ENCODE measurements around the gene UGT2B17. TPM values are rescaled to one million over a fixed set of nuclear protein-coding genes. Genes with fewer than 3 reads are reported as not detected.

The UGT2B17 gene
- polyA plus RNA-seq, 1 of the 3 experiments (the other 2 are of a cell fraction) = not detected

DNA sequence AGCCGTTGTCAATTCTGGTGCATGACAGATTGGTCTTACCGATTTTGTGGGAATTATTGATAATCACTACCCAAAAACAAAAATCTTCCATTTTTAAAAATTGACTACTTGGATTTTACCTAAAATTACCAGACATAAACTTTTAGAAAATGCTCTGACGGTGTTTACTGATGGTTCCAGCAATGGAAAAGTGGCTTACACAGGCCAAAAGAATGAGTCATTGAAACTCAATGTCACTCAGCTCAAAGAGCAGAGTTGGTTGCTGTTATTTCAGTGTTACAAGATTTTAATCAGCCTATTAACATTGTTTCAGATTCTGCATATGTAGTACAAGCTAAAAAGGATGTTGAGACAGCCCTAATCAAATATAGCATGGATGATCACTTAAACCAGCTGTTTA is 23.0 kb upstream of the UGT2B17 start:
- no peak for TF ChIP-seq RFX5 (IDR thresholded peaks at IDR 0.05; ENCODE audit: low read length)
- TF ChIP-seq, protein P1, sequence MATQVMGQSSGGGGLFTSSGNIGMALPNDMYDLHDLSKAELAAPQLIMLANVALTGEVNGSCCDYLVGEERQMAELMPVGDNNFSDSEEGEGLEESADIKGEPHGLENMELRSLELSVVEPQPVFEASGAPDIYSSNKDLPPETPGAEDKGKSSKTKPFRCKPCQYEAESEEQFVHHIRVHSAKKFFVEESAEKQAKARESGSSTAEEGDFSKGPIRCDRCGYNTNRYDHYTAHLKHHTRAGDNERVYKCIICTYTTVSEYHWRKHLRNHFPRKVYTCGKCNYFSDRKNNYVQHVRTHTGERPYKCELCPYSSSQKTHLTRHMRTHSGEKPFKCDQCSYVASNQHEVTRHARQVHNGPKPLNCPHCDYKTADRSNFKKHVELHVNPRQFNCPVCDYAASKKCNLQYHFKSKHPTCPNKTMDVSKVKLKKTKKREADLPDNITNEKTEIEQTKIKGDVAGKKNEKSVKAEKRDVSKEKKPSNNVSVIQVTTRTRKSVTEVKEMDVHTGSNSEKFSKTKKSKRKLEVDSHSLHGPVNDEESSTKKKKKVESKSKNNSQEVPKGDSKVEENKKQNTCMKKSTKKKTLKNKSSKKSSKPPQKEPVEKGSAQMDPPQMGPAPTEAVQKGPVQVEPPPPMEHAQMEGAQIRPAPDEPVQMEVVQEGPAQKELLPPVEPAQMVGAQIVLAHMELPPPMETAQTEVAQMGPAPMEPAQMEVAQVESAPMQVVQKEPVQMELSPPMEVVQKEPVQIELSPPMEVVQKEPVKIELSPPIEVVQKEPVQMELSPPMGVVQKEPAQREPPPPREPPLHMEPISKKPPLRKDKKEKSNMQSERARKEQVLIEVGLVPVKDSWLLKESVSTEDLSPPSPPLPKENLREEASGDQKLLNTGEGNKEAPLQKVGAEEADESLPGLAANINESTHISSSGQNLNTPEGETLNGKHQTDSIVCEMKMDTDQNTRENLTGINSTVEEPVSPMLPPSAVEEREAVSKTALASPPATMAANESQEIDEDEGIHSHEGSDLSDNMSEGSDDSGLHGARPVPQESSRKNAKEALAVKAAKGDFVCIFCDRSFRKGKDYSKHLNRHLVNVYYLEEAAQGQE (IDR thresholded peaks at IDR 0.05; ENCODE audit: low read depth, low read length) = no peak
- TF ChIP-seq NFIC (IDR thresholded peaks at IDR 0.05; ENCODE audit: borderline replicate concordance) = no peak
- no peak for TF ChIP-seq POLR2AphosphoS5 (IDR thresholded peaks at IDR 0.05; ENCODE audit: low read depth, low read length)
- no peak for TF ChIP-seq CHD2 (IDR thresholded peaks at IDR 0.05; ENCODE audit: low read length, partially characterized antibody)
- TF ChIP-seq, protein P2, sequence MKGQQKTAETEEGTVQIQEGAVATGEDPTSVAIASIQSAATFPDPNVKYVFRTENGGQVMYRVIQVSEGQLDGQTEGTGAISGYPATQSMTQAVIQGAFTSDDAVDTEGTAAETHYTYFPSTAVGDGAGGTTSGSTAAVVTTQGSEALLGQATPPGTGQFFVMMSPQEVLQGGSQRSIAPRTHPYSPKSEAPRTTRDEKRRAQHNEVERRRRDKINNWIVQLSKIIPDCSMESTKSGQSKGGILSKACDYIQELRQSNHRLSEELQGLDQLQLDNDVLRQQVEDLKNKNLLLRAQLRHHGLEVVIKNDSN (IDR thresholded peaks at IDR 0.05; ENCODE audit: borderline replicate concordance, low read depth) = no peak
- TF ChIP-seq, protein P3, sequence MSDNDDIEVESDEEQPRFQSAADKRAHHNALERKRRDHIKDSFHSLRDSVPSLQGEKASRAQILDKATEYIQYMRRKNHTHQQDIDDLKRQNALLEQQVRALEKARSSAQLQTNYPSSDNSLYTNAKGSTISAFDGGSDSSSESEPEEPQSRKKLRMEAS (IDR thresholded peaks at IDR 0.05; ENCODE audit: low read depth) = no peak
- no peak for TF ChIP-seq FOXM1 (IDR thresholded peaks at IDR 0.05; ENCODE audit: low read depth)
- TF ChIP-seq MXI1 (IDR thresholded peaks at IDR 0.05; ENCODE audit: low read depth, low read length) = no peak
- TF ChIP-seq GABPA (IDR thresholded peaks at IDR 0.05; ENCODE audit: low read depth) = no peak
- Histone ChIP-seq H4K20me1 (ENCODE audit: insufficient read depth) (no peaks in the 10 kb centered on the region), H3K27ac (ENCODE audit: low read depth in 2 of 2, low read length in 1 of 2) (no peak overlapping the region), H3K36me3 (replicated peaks in 1 of 2; ENCODE audit: control insufficient read depth in 1 of 2, insufficient read depth in 2 of 2, low read length in 1 of 2) (no peaks in the 10 kb centered on the region), H3F3A (replicated peaks; ENCODE audit: insufficient read depth) (no peaks in the 10 kb centered on the region), H3K79me2 (ENCODE audit: insufficient read depth) (no peaks in the 10 kb centered on the region), H3K4me1 (ENCODE audit: control insufficient read depth in 1 of 2, insufficient read depth in 2 of 2, low read depth in 1 of 2, low read length in 1 of 2) (no peaks in the 10 kb centered on the region), H3K27me3 (ENCODE audit: insufficient read depth) (no peaks in the 10 kb centered on the region), H3K4me3 (ENCODE audit: low read depth in 2 of 2, low read length in 1 of 2) (no peak overlapping the region), H3K9me2 (no peaks in the 10 kb centered on the region), H3K9me3 (no peaks in the 10 kb centered on the region), H3K9ac (no peak overlapping the region), H2AFZ (ENCODE audit: low read depth) (no peak overlapping the region), H3K4me2 (no peak overlapping the region)
- DNase-seq = no peak
- CTCF ChIA-PET = no interaction called here
- POLR2A ChIA-PET = no interaction called here
- WGBS (ENCODE audit: low lambda C conversion rate) = 12% methylated on average over 3 of the region's 3 CpGs

DNA sequence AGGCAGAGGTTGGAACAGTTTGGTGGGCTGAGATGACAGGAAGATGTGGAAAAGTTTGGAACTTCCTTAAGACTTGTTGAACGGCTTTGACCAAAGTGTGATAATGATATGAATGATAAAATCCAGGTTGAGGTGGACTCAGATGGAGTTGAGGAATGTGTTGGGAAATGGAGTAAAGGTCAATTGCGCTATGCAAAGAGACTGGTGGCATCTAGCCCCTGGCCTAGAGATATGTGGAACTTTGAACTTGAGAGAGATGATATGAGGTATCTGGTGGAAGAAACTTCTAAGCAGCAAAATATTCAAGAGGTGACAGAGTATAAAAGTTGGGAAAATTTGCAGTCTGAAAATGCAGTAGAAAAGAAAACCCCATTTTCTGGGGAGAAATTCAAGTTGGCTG is 21.4 kb upstream of the UGT2B17 start:
- no peaks in the 10 kb centered on the region for H3K9me2 ChIP-seq
- no peak for TF ChIP-seq RXRA (IDR thresholded peaks at IDR 0.05; ENCODE audit: borderline replicate concordance, low read depth)
- TF ChIP-seq EP300 (IDR thresholded peaks at IDR 0.05; ENCODE audit: borderline replicate concordance in 1 of 2, low read depth in 1 of 2, low read length in 1 of 2) = no peak
- TF ChIP-seq, protein P4, sequence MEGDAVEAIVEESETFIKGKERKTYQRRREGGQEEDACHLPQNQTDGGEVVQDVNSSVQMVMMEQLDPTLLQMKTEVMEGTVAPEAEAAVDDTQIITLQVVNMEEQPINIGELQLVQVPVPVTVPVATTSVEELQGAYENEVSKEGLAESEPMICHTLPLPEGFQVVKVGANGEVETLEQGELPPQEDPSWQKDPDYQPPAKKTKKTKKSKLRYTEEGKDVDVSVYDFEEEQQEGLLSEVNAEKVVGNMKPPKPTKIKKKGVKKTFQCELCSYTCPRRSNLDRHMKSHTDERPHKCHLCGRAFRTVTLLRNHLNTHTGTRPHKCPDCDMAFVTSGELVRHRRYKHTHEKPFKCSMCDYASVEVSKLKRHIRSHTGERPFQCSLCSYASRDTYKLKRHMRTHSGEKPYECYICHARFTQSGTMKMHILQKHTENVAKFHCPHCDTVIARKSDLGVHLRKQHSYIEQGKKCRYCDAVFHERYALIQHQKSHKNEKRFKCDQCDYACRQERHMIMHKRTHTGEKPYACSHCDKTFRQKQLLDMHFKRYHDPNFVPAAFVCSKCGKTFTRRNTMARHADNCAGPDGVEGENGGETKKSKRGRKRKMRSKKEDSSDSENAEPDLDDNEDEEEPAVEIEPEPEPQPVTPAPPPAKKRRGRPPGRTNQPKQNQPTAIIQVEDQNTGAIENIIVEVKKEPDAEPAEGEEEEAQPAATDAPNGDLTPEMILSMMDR (IDR thresholded peaks at IDR 0.05) = no peak
- no peak for TF ChIP-seq YY1 (IDR thresholded peaks at IDR 0.05; ENCODE audit: low read depth)
- TF ChIP-seq, protein P5, sequence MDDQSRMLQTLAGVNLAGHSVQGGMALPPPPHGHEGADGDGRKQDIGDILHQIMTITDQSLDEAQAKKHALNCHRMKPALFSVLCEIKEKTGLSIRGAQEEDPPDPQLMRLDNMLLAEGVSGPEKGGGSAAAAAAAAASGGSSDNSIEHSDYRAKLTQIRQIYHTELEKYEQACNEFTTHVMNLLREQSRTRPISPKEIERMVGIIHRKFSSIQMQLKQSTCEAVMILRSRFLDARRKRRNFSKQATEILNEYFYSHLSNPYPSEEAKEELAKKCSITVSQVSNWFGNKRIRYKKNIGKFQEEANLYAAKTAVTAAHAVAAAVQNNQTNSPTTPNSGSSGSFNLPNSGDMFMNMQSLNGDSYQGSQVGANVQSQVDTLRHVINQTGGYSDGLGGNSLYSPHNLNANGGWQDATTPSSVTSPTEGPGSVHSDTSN (IDR thresholded peaks at IDR 0.05) = no peak
- TF ChIP-seq MXI1 (IDR thresholded peaks at IDR 0.05; ENCODE audit: low read depth, low read length) = no peak
- no peak for TF ChIP-seq MEF2A (IDR thresholded peaks at IDR 0.05; ENCODE audit: borderline replicate concordance, low read depth)
- no peak for TF ChIP-seq TCF12 (IDR thresholded peaks at IDR 0.05)
- no peak for TF ChIP-seq RCOR1 (IDR thresholded peaks at IDR 0.05; ENCODE audit: low read length)
- TF ChIP-seq RFX5 (IDR thresholded peaks at IDR 0.05; ENCODE audit: low read length) = no peak
- TF ChIP-seq TAF1 (IDR thresholded peaks at IDR 0.05; ENCODE audit: borderline replicate concordance, low read depth, low read length) = no peak
- no peaks in the 10 kb centered on the region for H4K20me1 ChIP-seq (ENCODE audit: insufficient read depth)
- no peaks in the 10 kb centered on the region for H3K4me1 ChIP-seq (ENCODE audit: control insufficient read depth in 1 of 2, insufficient read depth in 2 of 2, low read depth in 1 of 2, low read length in 1 of 2)
- no peak overlapping the region for H3K27ac ChIP-seq (ENCODE audit: low read depth in 2 of 2, low read length in 1 of 2)
- no peaks in the 10 kb centered on the region for H3F3A ChIP-seq (replicated peaks; ENCODE audit: insufficient read depth)
- no peak overlapping the region for H3K4me2 ChIP-seq
- no peaks in the 10 kb centered on the region for H3K27me3 ChIP-seq (ENCODE audit: insufficient read depth)
- ChIA-PET POLR2A (no interaction called here), CTCF (no interaction called here)
- H3K9me3 ChIP-seq = no peaks in the 10 kb centered on the region
- H2AFZ ChIP-seq (ENCODE audit: low read depth) = no peak overlapping the region
- no peak overlapping the region for H3K9ac ChIP-seq
- no peak for DNase-seq
- H3K36me3 ChIP-seq (replicated peaks in 1 of 2; ENCODE audit: control insufficient read depth in 1 of 2, insufficient read depth in 2 of 2, low read length in 1 of 2) = no peaks in the 10 kb centered on the region
- no peaks in the 10 kb centered on the region for H3K79me2 ChIP-seq (ENCODE audit: insufficient read depth)
- H3K4me3 ChIP-seq (ENCODE audit: low read depth in 2 of 2, low read length in 1 of 2) = no peak overlapping the region
- 21% methylated on average over 2 of the region's 2 CpGs for WGBS (ENCODE audit: low lambda C conversion rate)

Measured in SK-N-SH (cell line).